GM23338 (cell line): ENCODE measurements around the gene EMSY. TPM values are rescaled to one million over a fixed set of nuclear protein-coding genes. Genes with fewer than 3 reads are reported as not detected.

Experiments
- ATAC-seq: fragments of 200-7000 bp; cut with Tn5 transposase; 3 replicates; pipeline ENCODE4 v1.9.1; 2020
- DNase-seq: peaks from one replicate; pipeline ENCODE4 v3.0.0-alpha.2; 2015; ENCODE audit warnings: low spot score
- H2AFZ ChIP-seq: fragments of 200-600 bp; sonication (generic); 2 replicates; pipeline ENCODE4 v1.8.0; 2016; ENCODE audit warnings: antibody characterized with exemption, mild to moderate bottlenecking, moderate library complexity
- H3F3A ChIP-seq: fragments of 200-600 bp; sonication (generic); replicated peaks from 2 replicates; pipeline ENCODE4 v1.8.0; 2017; ENCODE audit warnings: antibody characterized with exemption, mixed run types, low read depth
- H3K27ac ChIP-seq: fragments of 200-600 bp; sonication (generic); 2 replicates; pipeline ENCODE4 v1.6.1; 2016; ENCODE audit warnings: low read depth
- H3K27me3 ChIP-seq: fragments of 200-600 bp; sonication (generic); 2 replicates; pipeline ENCODE4 v1.8.0; 2016; ENCODE audit warnings: mild to moderate bottlenecking, mixed run types, moderate library complexity; ENCODE audit not compliant: insufficient read depth
- H3K36me3 ChIP-seq: fragments of 200-600 bp; sonication (generic); 2 replicates; pipeline ENCODE4 v1.8.0; 2016; ENCODE audit warnings: mild to moderate bottlenecking; ENCODE audit not compliant: insufficient read depth
- H3K4me1 ChIP-seq: fragments of 200-600 bp; sonication (generic); 2 replicates; pipeline ENCODE4 v1.8.0; 2016; ENCODE audit warnings: mild to moderate bottlenecking, moderate library complexity; ENCODE audit not compliant: insufficient read depth
- H3K4me2 ChIP-seq: fragments of 200-600 bp; sonication (generic); 2 replicates; pipeline ENCODE4 v1.7.1; 2017; ENCODE audit warnings: mixed run types
- H3K4me3 ChIP-seq: fragments of 200-600 bp; sonication (generic); 2 replicates; pipeline ENCODE4 v1.6.1; 2016; ENCODE audit warnings: mixed run types
- H3K79me2 ChIP-seq: fragments of 200-600 bp; sonication (generic); replicated peaks from 2 replicates; pipeline ENCODE4 v1.8.0; 2017; ENCODE audit warnings: mild to moderate bottlenecking; ENCODE audit not compliant: insufficient read depth
- H3K9me2 ChIP-seq: fragments of 200-600 bp; sonication (generic); 2 replicates; pipeline ENCODE4 v1.8.0; 2017; ENCODE audit not compliant: insufficient read depth
- H4K20me1 ChIP-seq: fragments of 200-600 bp; sonication (generic); replicated peaks from 2 replicates; pipeline ENCODE4 v1.8.0; 2017; ENCODE audit warnings: mild to moderate bottlenecking; ENCODE audit not compliant: insufficient read depth
- H3K27ac Mint-ChIP-seq: 2 replicates; pipeline ENCODE4 v1.8.0; 2020; ENCODE audit warnings: inconsistent platforms, mild to moderate bottlenecking, moderate library complexity, mixed read lengths
- H3K27me3 Mint-ChIP-seq: 3 replicates; pipeline ENCODE4 v1.8.0; 2022; ENCODE audit warnings: low read depth, mild to moderate bottlenecking, moderate library complexity, mixed read lengths, inconsistent platforms; ENCODE audit not compliant: insufficient read depth, poor library complexity
- H3K36me3 Mint-ChIP-seq: 3 replicates; pipeline ENCODE4 v1.8.0; 2021; ENCODE audit warnings: low read depth, mild to moderate bottlenecking, inconsistent platforms, moderate library complexity, mixed read lengths
- H3K4me1 Mint-ChIP-seq: 3 replicates; pipeline ENCODE4 v1.8.0; 2020; ENCODE audit warnings: mild to moderate bottlenecking, inconsistent platforms, mixed read lengths
- H3K4me3 Mint-ChIP-seq: 3 replicates; pipeline ENCODE4 v1.8.0; 2021; ENCODE audit warnings: moderate library complexity, mild to moderate bottlenecking, inconsistent platforms, mixed read lengths
- H3K9me3 Mint-ChIP-seq: 3 replicates; pipeline ENCODE4 v1.8.0; 2020; ENCODE audit warnings: moderate library complexity, mild to moderate bottlenecking, inconsistent platforms, mixed read lengths
- CREB1 ChIP-seq: fragments of 250-450 bp; sonication (Bioruptor Pico); IDR thresholded peaks from 2 replicates; pipeline ENCODE4 v1.5.0; 2020; ENCODE audit warnings: low read depth, mild to moderate bottlenecking, moderate library complexity
- EZH2 ChIP-seq: fragments of 200-600 bp; sonication (generic); IDR thresholded peaks from one replicate; pipeline ENCODE4 v1.8.0; 2017; ENCODE audit warnings: antibody characterized with exemption, mild to moderate bottlenecking, low read depth; ENCODE audit not compliant: unreplicated experiment
- JUNB ChIP-seq: IDR thresholded peaks from one replicate; pipeline ENCODE4 v1.6.1; 2016; ENCODE audit warnings: antibody characterized with exemption; ENCODE audit not compliant: unreplicated experiment
- POLR2AphosphoS5 ChIP-seq: IDR thresholded peaks from 2 replicates; pipeline ENCODE4 v1.6.1; 2016; ENCODE audit warnings: antibody characterized with exemption, low read depth
- STAT1 ChIP-seq: IDR thresholded peaks from one replicate; pipeline ENCODE4 v1.6.1; 2016; ENCODE audit warnings: antibody characterized with exemption; ENCODE audit not compliant: unreplicated experiment
- ZNF114 ChIP-seq: fragments of 250-450 bp; sonication (Bioruptor Pico); IDR thresholded peaks from 2 replicates; pipeline ENCODE4 v1.5.0; 2020; ENCODE audit warnings: mild to moderate bottlenecking, moderate library complexity
- ZNF331 ChIP-seq: fragments of 250-450 bp; sonication (Bioruptor Pico); IDR thresholded peaks from 2 replicates; pipeline ENCODE4 v1.5.0; 2020; ENCODE audit warnings: low read depth, mild to moderate bottlenecking, moderate library complexity
- polyA plus RNA-seq: library from polyadenylated mRNA; unstranded; fragments of >200 nt; fragmentation: Nextera tagmentation; extraction: Ambion mirVana; gene quantifications from 2 replicates; pipeline ENCODE4 v1.2.1, GENCODE V29; 2016
- total RNA-seq: library from RNA; depleted of rRNA; stranded (reverse); fragments of >200 nt; shearing (Covaris generic); gene quantifications from 2 replicates; pipeline ENCODE4 v1.2.3, GENCODE V29; 2014
- TF ChIP-seq, protein P1 (sequence below), 2 experiments: fragments of 200-600 bp in 1 of 2; sonication (generic) in 1 of 2; conservative IDR thresholded peaks; 2 replicates each; pipeline versions ENCODE4 v1.5.1 to v1.6.1; 2016 to 2017; ENCODE audit warnings: antibody characterized with exemption in 2 of 2, low read depth in 2 of 2, mild to moderate bottlenecking in 2 of 2, moderate library complexity in 1 of 2
- TF ChIP-seq, protein P2 (sequence below): IDR thresholded peaks from 2 replicates; pipeline ENCODE4 v1.6.1; 2016; ENCODE audit warnings: antibody characterized with exemption

The EMSY gene
- total and polyA plus RNA-seq, 2 experiments from 2014 or later, result 25.0 to 46.9 TPM

DNA sequence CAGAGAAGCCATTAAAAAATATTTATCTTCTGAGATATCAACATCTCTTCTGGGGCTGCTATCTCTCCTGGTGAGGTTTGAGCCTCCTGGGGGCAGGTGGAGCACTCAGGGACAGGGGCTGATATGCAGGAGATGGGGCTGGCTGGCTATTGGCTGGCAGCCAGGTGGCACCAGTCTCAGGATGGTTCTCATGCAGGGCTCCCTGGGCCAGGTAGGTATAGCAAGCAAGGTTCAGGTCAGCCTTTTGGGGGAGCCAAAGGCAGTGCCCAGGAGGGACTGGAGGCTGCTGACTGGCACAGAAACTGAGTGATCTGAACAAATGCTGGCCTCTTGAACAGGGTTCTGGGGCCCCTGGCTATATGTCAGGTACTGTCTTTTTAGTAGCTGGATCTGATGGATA is 29.7 kb upstream of the EMSY start:
- Histone ChIP-seq H3K36me3 (no peaks in the 10 kb centered on the region), H3F3A (no peaks in the 10 kb centered on the region), H3K27ac (no peak overlapping the region), H3K9me2 (no peaks in the 10 kb centered on the region; the same call in 1 of the 2 replicates), H3K4me1 (no peaks in the 10 kb centered on the region), H3K4me3 (no peak overlapping the region), H4K20me1 (no peaks in the 10 kb centered on the region), H3K27me3 (no peaks in the 10 kb centered on the region), H3K79me2 (no peaks in the 10 kb centered on the region), H2AFZ (no peak overlapping the region), H3K4me2 (no peak overlapping the region)
- Mint-ChIP-seq H3K27ac (no peak overlapping the region), H3K4me1 (no peaks in the 10 kb centered on the region), H3K27me3 (peaks cover 10% of the 10 kb centered on the region), H3K36me3 (no peaks in the 10 kb centered on the region), H3K9me3 (no peaks in the 10 kb centered on the region), H3K4me3 (no peak overlapping the region)
- TF ChIP-seq ZNF331 (CRISPR knock-in tag), result no peak
- no peak for TF ChIP-seq STAT1
- no peak for TF ChIP-seq JUNB
- no peak for TF ChIP-seq CREB1 (CRISPR knock-in tag)
- TF ChIP-seq, protein P1, sequence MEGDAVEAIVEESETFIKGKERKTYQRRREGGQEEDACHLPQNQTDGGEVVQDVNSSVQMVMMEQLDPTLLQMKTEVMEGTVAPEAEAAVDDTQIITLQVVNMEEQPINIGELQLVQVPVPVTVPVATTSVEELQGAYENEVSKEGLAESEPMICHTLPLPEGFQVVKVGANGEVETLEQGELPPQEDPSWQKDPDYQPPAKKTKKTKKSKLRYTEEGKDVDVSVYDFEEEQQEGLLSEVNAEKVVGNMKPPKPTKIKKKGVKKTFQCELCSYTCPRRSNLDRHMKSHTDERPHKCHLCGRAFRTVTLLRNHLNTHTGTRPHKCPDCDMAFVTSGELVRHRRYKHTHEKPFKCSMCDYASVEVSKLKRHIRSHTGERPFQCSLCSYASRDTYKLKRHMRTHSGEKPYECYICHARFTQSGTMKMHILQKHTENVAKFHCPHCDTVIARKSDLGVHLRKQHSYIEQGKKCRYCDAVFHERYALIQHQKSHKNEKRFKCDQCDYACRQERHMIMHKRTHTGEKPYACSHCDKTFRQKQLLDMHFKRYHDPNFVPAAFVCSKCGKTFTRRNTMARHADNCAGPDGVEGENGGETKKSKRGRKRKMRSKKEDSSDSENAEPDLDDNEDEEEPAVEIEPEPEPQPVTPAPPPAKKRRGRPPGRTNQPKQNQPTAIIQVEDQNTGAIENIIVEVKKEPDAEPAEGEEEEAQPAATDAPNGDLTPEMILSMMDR (conservative IDR thresholded peaks at IDR 0.05; ENCODE audit: low read depth in 2 of 2), result peak; percentile 43 to 76
- no peak for TF ChIP-seq POLR2AphosphoS5
- TF ChIP-seq ZNF114 (CRISPR knock-in tag), result no peak
- TF ChIP-seq, protein P2, sequence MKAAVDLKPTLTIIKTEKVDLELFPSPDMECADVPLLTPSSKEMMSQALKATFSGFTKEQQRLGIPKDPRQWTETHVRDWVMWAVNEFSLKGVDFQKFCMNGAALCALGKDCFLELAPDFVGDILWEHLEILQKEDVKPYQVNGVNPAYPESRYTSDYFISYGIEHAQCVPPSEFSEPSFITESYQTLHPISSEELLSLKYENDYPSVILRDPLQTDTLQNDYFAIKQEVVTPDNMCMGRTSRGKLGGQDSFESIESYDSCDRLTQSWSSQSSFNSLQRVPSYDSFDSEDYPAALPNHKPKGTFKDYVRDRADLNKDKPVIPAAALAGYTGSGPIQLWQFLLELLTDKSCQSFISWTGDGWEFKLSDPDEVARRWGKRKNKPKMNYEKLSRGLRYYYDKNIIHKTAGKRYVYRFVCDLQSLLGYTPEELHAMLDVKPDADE, result no peak
- TF ChIP-seq EZH2, result no peak
- DNase-seq (peak; percentile 65), ATAC-seq (peak; percentile 96)

DNA sequence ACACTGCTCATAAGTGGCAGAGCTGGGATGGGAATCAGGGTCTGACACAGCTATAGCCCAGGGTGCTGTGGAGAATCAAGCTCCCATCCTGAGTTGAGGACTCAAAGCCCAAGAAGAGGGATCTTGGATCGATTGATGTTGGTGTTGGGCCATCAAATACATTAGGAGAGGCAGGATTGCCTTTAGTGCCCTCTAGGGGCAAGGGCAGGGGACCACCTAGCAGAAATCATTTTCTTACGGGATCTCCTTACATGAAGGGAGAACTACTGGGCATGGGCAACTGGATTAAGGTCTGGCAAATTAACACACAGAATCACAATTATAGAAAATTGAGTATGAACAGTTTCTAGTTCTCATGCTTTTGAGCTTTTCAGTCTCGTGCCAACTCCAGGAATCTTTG is 24.9 kb upstream of the EMSY start:
- no peak overlapping the region for H3K27ac ChIP-seq
- Mint-ChIP-seq H3K9me3 (no peaks in the 10 kb centered on the region), H3K27me3 (peaks cover 10% of the 10 kb centered on the region), H3K4me1 (no peaks in the 10 kb centered on the region), H3K36me3 (no peaks in the 10 kb centered on the region), H3K27ac (no peak overlapping the region), H3K4me3 (no peak overlapping the region)
- no peaks in the 10 kb centered on the region for H3K4me1 ChIP-seq
- H3K9me2 ChIP-seq, result no peaks in the 10 kb centered on the region; the same call in 1 of the 2 replicates
- H3K4me2 ChIP-seq, result no peak overlapping the region
- no peaks in the 10 kb centered on the region for H3K27me3 ChIP-seq
- DNase-seq, result peak; percentile 69
- ATAC-seq, result peak; percentile 77
- H4K20me1 ChIP-seq, result no peaks in the 10 kb centered on the region
- H3F3A ChIP-seq, result no peaks in the 10 kb centered on the region
- no peaks in the 10 kb centered on the region for H3K79me2 ChIP-seq
- H2AFZ ChIP-seq, result no peak overlapping the region
- no peaks in the 10 kb centered on the region for H3K36me3 ChIP-seq
- no peak overlapping the region for H3K4me3 ChIP-seq
- TF ChIP-seq ZNF114 (CRISPR knock-in tag), result no peak
- TF ChIP-seq, protein P1 (conservative IDR thresholded peaks at IDR 0.05; ENCODE audit: low read depth in 2 of 2), result peak; percentile 73 to 79
